ENCODE results near the gene LRRTM4. TPM values are rescaled to one million over a fixed set of nuclear protein-coding genes. Genes with fewer than 3 reads are reported as not detected.

Gene LRRTM4
- total RNA-seq, 1 donor from 2014 or later: 0.41 TPM

DNA sequence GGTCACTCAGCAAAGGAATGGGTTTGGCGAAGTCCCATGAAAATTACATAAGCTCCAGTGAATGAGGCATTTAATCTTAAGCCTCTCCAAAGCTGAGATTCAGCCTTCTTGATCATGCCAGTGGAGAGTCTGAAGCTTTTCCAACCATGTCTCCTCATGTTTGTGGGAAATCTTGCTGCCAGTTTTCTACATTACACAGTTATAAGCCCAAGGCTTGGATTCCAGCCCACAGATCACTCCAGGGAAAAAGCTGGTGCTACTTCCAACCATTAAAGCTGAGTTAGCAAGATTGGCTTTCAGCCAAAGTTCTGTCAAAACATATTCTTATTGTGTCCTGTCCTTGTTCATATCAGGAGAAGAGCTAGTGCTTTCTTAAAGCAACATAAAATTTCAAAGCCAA lies 293.8 kb downstream of the LRRTM4 start:
- ATAC-seq: no peak
- Histone ChIP-seq H3K4me3 (no peak overlapping the region), H3K36me3 (no peaks in the 10 kb centered on the region), H3K4me1 (no peaks in the 10 kb centered on the region), H3K27ac (no peak overlapping the region), H3K27me3 (no peaks in the 10 kb centered on the region), H3K9me3 (no peaks in the 10 kb centered on the region)
- no peak for DNase-seq
- intact Hi-C loops (cut with DNase I): no loop called here
- no peak for TF ChIP-seq CTCF (IDR thresholded peaks at IDR 0.05)

DNA sequence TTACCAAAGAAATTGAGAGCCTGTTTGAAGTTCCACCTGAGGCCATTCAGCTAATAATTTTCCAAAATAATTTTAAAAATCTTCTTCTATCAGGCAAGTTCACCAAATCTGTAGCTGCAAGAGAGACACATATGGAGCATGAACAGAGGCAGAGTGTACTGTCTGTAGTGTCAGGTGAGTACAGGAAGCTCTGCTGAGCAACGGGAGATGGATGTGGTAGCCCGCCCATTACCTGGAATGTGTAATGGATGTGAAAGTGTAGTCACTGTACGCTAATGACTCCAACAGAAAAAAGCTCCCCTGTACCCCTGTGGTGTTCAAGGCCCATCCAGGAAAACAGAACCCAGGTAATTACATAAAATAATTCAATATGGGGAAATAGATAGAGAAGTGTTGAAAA lies 311.5 kb downstream of the LRRTM4 start:
- Histone ChIP-seq H3K36me3 (no peaks in the 10 kb centered on the region), H3K9me3 (no peaks in the 10 kb centered on the region), H3K27me3 (no peaks in the 10 kb centered on the region), H3K4me1 (no peaks in the 10 kb centered on the region), H3K27ac (no peak overlapping the region), H3K4me3 (no peak overlapping the region)
- TF ChIP-seq CTCF (IDR thresholded peaks at IDR 0.05): no peak
- no peak for ATAC-seq
- no peak for DNase-seq
- intact Hi-C loops (cut with DNase I): no loop called here

DNA sequence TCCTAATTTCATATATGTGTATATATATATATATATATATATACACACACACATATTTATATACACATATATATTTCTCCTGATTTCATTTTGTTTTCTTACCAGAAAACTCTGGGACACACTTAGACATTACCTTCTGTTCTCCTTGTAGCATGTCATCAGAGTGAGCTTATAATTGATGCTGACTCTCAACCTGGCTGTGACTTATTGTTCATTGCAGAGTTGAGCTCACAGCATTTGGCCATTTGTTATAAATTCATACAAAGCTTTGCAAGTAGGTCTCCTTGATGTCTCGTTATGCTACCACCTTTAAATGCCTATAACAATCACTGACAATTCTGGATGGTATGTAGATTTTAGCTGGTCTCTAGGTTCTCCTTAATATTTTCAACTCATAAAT lies 314.8 kb downstream of the LRRTM4 start:
- intact Hi-C loops (cut with DNase I): no loop called here
- TF ChIP-seq CTCF (IDR thresholded peaks at IDR 0.05): no peak
- Histone ChIP-seq H3K4me3 (no peak overlapping the region), H3K36me3 (no peaks in the 10 kb centered on the region), H3K27me3 (no peaks in the 10 kb centered on the region), H3K9me3 (no peaks in the 10 kb centered on the region), H3K4me1 (no peaks in the 10 kb centered on the region), H3K27ac (no peak overlapping the region)
- DNase-seq: no peak
- ATAC-seq: no peak

DNA sequence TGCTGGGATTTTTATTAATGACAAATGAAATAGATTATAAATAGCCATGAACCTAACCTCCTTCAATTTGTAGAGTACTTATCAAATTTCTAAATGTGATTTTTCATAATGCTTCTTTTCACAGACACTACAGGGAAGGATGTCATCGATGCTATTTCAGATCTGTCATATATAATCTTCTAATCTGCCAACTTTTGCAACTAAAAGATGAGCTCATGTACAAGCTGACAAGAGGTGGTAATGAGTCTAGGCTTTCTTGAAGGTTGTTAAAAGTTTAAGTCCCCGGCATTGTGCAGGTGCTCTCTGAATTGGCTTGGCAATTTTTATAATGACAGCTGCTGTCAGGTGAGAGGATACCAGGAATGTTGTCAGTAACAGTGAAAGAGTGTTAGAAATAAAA lies 320.4 kb downstream of the LRRTM4 start:
- no peaks in the 10 kb centered on the region for H3K4me1 ChIP-seq
- H3K9me3 ChIP-seq: no peaks in the 10 kb centered on the region
- no peak overlapping the region for H3K4me3 ChIP-seq
- H3K27me3 ChIP-seq: no peaks in the 10 kb centered on the region
- DNase-seq (no peak), ATAC-seq (no peak)
- no peak overlapping the region for H3K27ac ChIP-seq
- intact Hi-C loops (cut with DNase I): no loop called here
- H3K36me3 ChIP-seq: no peaks in the 10 kb centered on the region
- no peak for TF ChIP-seq CTCF (IDR thresholded peaks at IDR 0.05)

GRCh38 chr2:77199411-77199810 lies 322.8 kb downstream of the LRRTM4 start:
- no peak overlapping the region for H3K4me3 ChIP-seq
- ATAC-seq (no peak), DNase-seq (no peak)
- TF ChIP-seq CTCF (IDR thresholded peaks at IDR 0.05): no peak
- no peaks in the 10 kb centered on the region for H3K9me3 ChIP-seq
- intact Hi-C loops (cut with DNase I): no loop called here
- H3K27ac ChIP-seq: no peak overlapping the region
- no peaks in the 10 kb centered on the region for H3K4me1 ChIP-seq
- no peaks in the 10 kb centered on the region for H3K36me3 ChIP-seq
- no peaks in the 10 kb centered on the region for H3K27me3 ChIP-seq

GRCh38 chr2:77193858-77194448 lies 328.2 kb downstream of the LRRTM4 start:
- Histone ChIP-seq H3K4me1 (no peaks in the 10 kb centered on the region), H3K27me3 (no peaks in the 10 kb centered on the region), H3K4me3 (no peak overlapping the region), H3K36me3 (no peaks in the 10 kb centered on the region), H3K27ac (no peak overlapping the region), H3K9me3 (no peaks in the 10 kb centered on the region)
- intact Hi-C loops (cut with DNase I): no loop called here
- DNase-seq (no peak), ATAC-seq (no peak)
- no peak for TF ChIP-seq CTCF (IDR thresholded peaks at IDR 0.05)

Data from upper lobe of right lung (tissue), 1 donor.